HepG2 (cell line): Measurements from ENCODE around the gene SNUPN. TPM values are rescaled to one million over a fixed set of nuclear protein-coding genes. Genes with fewer than 3 reads are reported as not detected.
"Not testable (repeated sequence)": the region's sequence is repeated elsewhere in the genome, so short reads cannot be mapped to it uniquely, and the experiment has no call there.

Source experiments
- ATAC-seq: fragments of 200-7000 bp; cut with Tn5 transposase; 3 replicates; pipeline ENCODE4 v1.9.1; 2020; ENCODE audit warnings: mild to moderate bottlenecking, moderate library complexity
- BruUV-seq: library from RNA; stranded (reverse); fragments of 400-500 nt; replicated peaks from 2 replicates; lab custom pipeline; 2021; lab: Mats Ljungman, UMichigan
- CTCF ChIA-PET: fragments of 300-600 bp; formaldehyde crosslinking; extraction: SDS; loops from one replicate; lab custom pipeline; 2021; ENCODE audit warnings: low total read pairs, inconsistent platforms, low intra/inter-chr PET ratio; lab: Yijun Ruan, JAX
- POLR2A ChIA-PET: fragments of 350-600 bp; sonication (Branson Sonifier 250); formaldehyde crosslinking; loops from one replicate; lab custom pipeline; 2020; ENCODE audit warnings: antibody characterized with exemption, inconsistent platforms; lab: Yijun Ruan, JAX
- DNase-seq: peaks from one replicate; pipeline ENCODE4 v3.0.0-alpha.2; 2015; ENCODE audit warnings: low spot score
- FAIRE-seq: peaks from 3 replicates; lab custom pipeline; 2011; peaks lifted over from hg19 to GRCh38; lab: Jason Lieb, UNC
- H2AFZ ChIP-seq: one replicate; pipeline ENCODE4 v1.6.1; 2011; ENCODE audit warnings: low read length, inconsistent platforms
- H3K27ac ChIP-seq: fragments of 300-600 bp; 3 replicates; pipeline ENCODE4 v1.8.0; 2011; ENCODE audit warnings: mixed run types, mild to moderate bottlenecking, mixed read lengths, low read length, inconsistent platforms; ENCODE audit not compliant: insufficient read depth; ENCODE audit errors: extremely low read length
- H3K27me3 ChIP-seq, 2 experiments: fragments of 200-600 bp in 1 of 2; 2 replicates in 1 of 2; 3 replicates in 1 of 2; pipeline versions ENCODE4 v1.6.0 to v1.8.0; 2011; ENCODE audit warnings: low read length in 2 of 2, mild to moderate bottlenecking in 2 of 2, moderate library complexity in 2 of 2, inconsistent platforms in 1 of 2; ENCODE audit not compliant: insufficient read depth in 2 of 2, control insufficient read depth in 1 of 2
- H3K36me3 ChIP-seq, 2 experiments: fragments of 200-600 bp in 1 of 2; replicated peaks in 1 of 2; 2 replicates in 1 of 2; 3 replicates in 1 of 2; pipeline versions ENCODE4 v1.5.1 to v1.8.0; 2011; ENCODE audit warnings: low read length in 2 of 2, inconsistent platforms in 1 of 2; ENCODE audit not compliant: insufficient read depth in 2 of 2, control insufficient read depth in 1 of 2
- H3K4me1 ChIP-seq: 2 replicates; pipeline ENCODE4 v1.5.1; 2012; ENCODE audit warnings: low read length, inconsistent platforms; ENCODE audit not compliant: insufficient read depth
- H3K4me2 ChIP-seq: 2 replicates; pipeline ENCODE4 v1.6.0; 2011; ENCODE audit warnings: low read depth, low read length, inconsistent platforms
- H3K4me3 ChIP-seq, 3 experiments: fragments of 200-600 bp in 1 of 3; sonication (generic), shearing (Covaris generic) in 1 of 3; replicated peaks in 1 of 3; 2 replicates each; pipeline ENCODE4 v1.5.1; 2011 to 2016; ENCODE audit warnings: low read length in 3 of 3, inconsistent platforms in 2 of 3, low read depth in 2 of 3, mild to moderate bottlenecking in 2 of 3, control low read depth in 1 of 3, mixed read lengths in 1 of 3; ENCODE audit not compliant: insufficient read depth in 1 of 3
- H3K79me2 ChIP-seq: one replicate; pipeline ENCODE4 v1.6.1; 2011; ENCODE audit warnings: low read length, inconsistent platforms; ENCODE audit not compliant: insufficient read depth
- H3K9ac ChIP-seq: 2 replicates; pipeline ENCODE4 v1.6.0; 2011; ENCODE audit warnings: mild to moderate bottlenecking, low read depth, low read length, inconsistent platforms; ENCODE audit not compliant: insufficient read depth
- H3K9me3 ChIP-seq: 2 replicates; pipeline ENCODE4 v1.5.1; 2012; ENCODE audit warnings: mild to moderate bottlenecking, low read length
- H4K20me1 ChIP-seq: 2 replicates; pipeline ENCODE4 v1.6.0; 2011; ENCODE audit warnings: inconsistent platforms, mild to moderate bottlenecking, low read length, moderate library complexity; ENCODE audit not compliant: insufficient read depth
- ARID2 ChIP-seq: sonication (generic); formaldehyde crosslinking; IDR thresholded peaks from 2 replicates; pipeline ENCODE4 v1.8.1; 2022; ENCODE audit warnings: mild to moderate bottlenecking, missing genetic modification reagents, borderline replicate concordance
- GABPA ChIP-seq, 2 experiments: IDR thresholded peaks; 2 replicates each; pipeline ENCODE4 v1.6.1; 2011 to 2016; ENCODE audit warnings: low read depth in 2 of 2, low read length in 1 of 2, missing biosample characterization in 1 of 2, missing genetic modification characterization in 1 of 2
- TBX3 ChIP-seq: fragments of 450-650 bp; IDR thresholded peaks from 2 replicates; pipeline ENCODE4 v1.6.1; 2017; ENCODE audit warnings: antibody characterized with exemption, mild to moderate bottlenecking, inconsistent platforms, borderline replicate concordance
- ZFP62 ChIP-seq: sonication (generic); formaldehyde crosslinking; IDR thresholded peaks from 2 replicates; pipeline ENCODE4 v1.4.0; 2020; ENCODE audit warnings: missing genetic modification reagents
- ZNF431 ChIP-seq: sonication (generic); formaldehyde crosslinking; IDR thresholded peaks from 2 replicates; pipeline ENCODE4 v1.9.0; 2022; ENCODE audit warnings: missing genetic modification reagents, low read depth, mild to moderate bottlenecking, borderline replicate concordance
- ZNF572 ChIP-seq: sonication (generic); formaldehyde crosslinking; IDR thresholded peaks from 2 replicates; pipeline ENCODE4 v1.5.1; 2020; ENCODE audit warnings: mild to moderate bottlenecking, missing genetic modification reagents
- WGBS: methylation state at CpG from one replicate; pipeline ENCODE4 v1.1.6; 2017; ENCODE audit warnings: low lambda C conversion rate; 5-methylcytosine and 5-hydroxymethylcytosine counted together
- in situ Hi-C: cut with HindIII; loops from 2 replicates; pipeline ENCODE4 v1.10.0; 2017; ENCODE audit warnings: low pct_unique_long_range_greater_than_20kb; ENCODE audit not compliant: extremely low pct_ligation_motif_present
- intact Hi-C: fragments of 100-400 bp; cut with micrococcal nuclease; formaldehyde crosslinking; loops from one replicate; pipeline ENCODE4 v1.10.0; 2022; ENCODE audit not compliant: unreplicated experiment
- polyA plus RNA-seq, 8 experiments: library from polyadenylated mRNA; depleted of rRNA in 3 of 8; stranded (reverse) in 7 of 8; unstranded in 1 of 8; fragments of >200 nt; fragmentation: Illumina TruSeq in 4 of 8; extraction: Trizol in 4 of 8; gene quantifications; 2 replicates each; pipeline versions ENCODE4 v1.2.1 to v1.2.3, GENCODE V29; 2011 to 2016; ENCODE audit warnings: low read depth in 4 of 8, missing spikeins in 1 of 8, mixed read lengths in 1 of 8; ENCODE audit not compliant: insufficient read depth in 1 of 8
- total RNA-seq, 5 experiments: library from RNA; depleted of rRNA; stranded (reverse); fragments of >200 nt; fragmentation: Illumina TruSeq; extraction: Trizol; gene quantifications; 2 replicates each; pipeline ENCODE4 v1.2.3, GENCODE V29; 2016; ENCODE audit warnings: low read depth in 1 of 5
- TF ChIP-seq, protein P1 (sequence below): sonication (generic); formaldehyde crosslinking; IDR thresholded peaks from 2 replicates; pipeline ENCODE4 v1.8.0; 2022; ENCODE audit warnings: mild to moderate bottlenecking, missing genetic modification reagents

Gene SNUPN
- total and polyA plus RNA-seq, 2 of the 13 experiments (the other 11 are each of a cell fraction or from before 2014, with no cell fraction given), result 9.0 to 16.4 TPM

- H2AFZ ChIP-seq, H3K4me2 ChIP-seq, DNase-seq, H3K4me3 ChIP-seq, H3K9me3 ChIP-seq, ATAC-seq, FAIRE-seq, intact Hi-C loops, CTCF ChIA-PET, H3K9ac ChIP-seq, in situ Hi-C loops, H3K27me3 ChIP-seq, H3K27ac ChIP-seq, H3K36me3 ChIP-seq, BruUV-seq, H4K20me1 ChIP-seq: not testable (repeated sequence)
- Histone ChIP-seq H3K4me1 (peaks cover 16% of the 10 kb centered on the region), H3K79me2 (peaks cover 20% of the 10 kb centered on the region)
- POLR2A ChIA-PET, result interaction anchor here (0.9 kb wide), 1 partner anchor 14 kb away, joined by 3 read pairs; the partner anchor contains the start of gene SNX33
- 89% methylated on average over 7 of the region's 7 CpGs for WGBS
Measured at GRCh38 chr15:75633922-75634321, 8.4 kb upstream of the SNUPN start.

GRCh38 chr15:75631935-75632334 is 6.4 kb upstream of the SNUPN start:
- CTCF ChIA-PET, result no interaction called here
- no peak overlapping the region for H3K9ac ChIP-seq

GRCh38 chr15:75622505-75622904 is 3.0 kb downstream of the SNUPN start:
- H4K20me1 ChIP-seq, result no peaks in the 10 kb centered on the region

More at GRCh38 chr15:75631935-75632334, 6.4 kb upstream of the SNUPN start:
- ATAC-seq (no peak), FAIRE-seq (no peak)
- TF ChIP-seq TBX3 (no peak), ARID2 (CRISPR knock-in tag) (no peak)
- TF ChIP-seq, all 625 proteins: peak for 0
- Histone ChIP-seq H3K4me3 (no peak overlapping the region), H3K4me2 (no peak overlapping the region), H3K27me3 (no peaks in the 10 kb centered on the region), H3K27ac (no peak overlapping the region), H2AFZ (no peak overlapping the region), H3K36me3 (no peaks in the 10 kb centered on the region), H4K20me1 (no peaks in the 10 kb centered on the region), H3K9me3 (no peaks in the 10 kb centered on the region), H3K4me1 (peaks cover 15% of the 10 kb centered on the region), H3K79me2 (peaks cover under 1% of the 10 kb centered on the region)
- POLR2A ChIA-PET, result interaction anchor here (0.7 kb wide), 1 partner anchor 9 kb away, joined by 3 read pairs; no protein-coding TSS in a partner anchor
- intact Hi-C loops (no loop called here), in situ Hi-C loops (no loop called here)
- DNase-seq, result no peak
- no TSS peak for BruUV-seq

More at GRCh38 chr15:75622505-75622904, 3.0 kb downstream of the SNUPN start:
- no peaks in the 10 kb centered on the region; a peak in 1 of 5 replicates for H3K27me3 ChIP-seq
- no peak overlapping the region for H3K9ac ChIP-seq
- no peaks in the 10 kb centered on the region for H3K9me3 ChIP-seq
- DNase-seq (no peak), ATAC-seq (no peak), FAIRE-seq (no peak)
- ChIA-PET POLR2A (no interaction called here), CTCF (no interaction called here)
- no peaks in the 10 kb centered on the region for H3K79me2 ChIP-seq
- intact Hi-C loops (no loop called here), in situ Hi-C loops (no loop called here)
- H3K4me3 ChIP-seq, result no peak overlapping the region
- TF ChIP-seq GABPA (IDR thresholded peaks at IDR 0.05; ENCODE audit: low read depth, low read length), result no peak
- no peak for TF ChIP-seq GABPA (CRISPR knock-in tag; IDR thresholded peaks at IDR 0.05; ENCODE audit: low read depth)
- TF ChIP-seq, protein P1, sequence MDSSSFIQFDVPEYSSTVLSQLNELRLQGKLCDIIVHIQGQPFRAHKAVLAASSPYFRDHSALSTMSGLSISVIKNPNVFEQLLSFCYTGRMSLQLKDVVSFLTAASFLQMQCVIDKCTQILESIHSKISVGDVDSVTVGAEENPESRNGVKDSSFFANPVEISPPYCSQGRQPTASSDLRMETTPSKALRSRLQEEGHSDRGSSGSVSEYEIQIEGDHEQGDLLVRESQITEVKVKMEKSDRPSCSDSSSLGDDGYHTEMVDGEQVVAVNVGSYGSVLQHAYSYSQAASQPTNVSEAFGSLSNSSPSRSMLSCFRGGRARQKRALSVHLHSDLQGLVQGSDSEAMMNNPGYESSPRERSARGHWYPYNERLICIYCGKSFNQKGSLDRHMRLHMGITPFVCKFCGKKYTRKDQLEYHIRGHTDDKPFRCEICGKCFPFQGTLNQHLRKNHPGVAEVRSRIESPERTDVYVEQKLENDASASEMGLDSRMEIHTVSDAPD (CRISPR knock-in tag), result no peak
- no peak for TF ChIP-seq ZNF431
- no peak for TF ChIP-seq ZNF572 (CRISPR knock-in tag)
- TF ChIP-seq ZFP62 (CRISPR knock-in tag), result no peak
- H3K27ac ChIP-seq, result no peak overlapping the region
- H2AFZ ChIP-seq, result no peak overlapping the region
- no TSS peak for BruUV-seq
- 80% methylated on average over 2 of the region's 2 CpGs for WGBS
- H3K4me2 ChIP-seq, result no peak overlapping the region
- peaks cover 13% of the 10 kb centered on the region for H3K4me1 ChIP-seq
- H3K36me3 ChIP-seq, result peaks cover 2 to 18% of the 10 kb centered on the region in 2 experiments; a peak in 4 of 5 replicates
